Choroid plexus epithelial cell (primary cell): ENCODE results near the gene ABCF3.

Experiments
- DNase-seq: peaks from one replicate; pipeline ENCODE4 v3.0.0-alpha.2; 2010; ENCODE audit warnings: low read depth
- H3K4me3 ChIP-seq: 2 replicates; pipeline ENCODE4 v1.5.1; 2011; ENCODE audit warnings: low read depth, mild to moderate bottlenecking, control low read depth, low read length, moderate library complexity
- TF ChIP-seq, protein P1 (sequence below): conservative IDR thresholded peaks from 2 replicates; pipeline ENCODE4 v1.5.1; 2011; ENCODE audit warnings: low read depth, mild to moderate bottlenecking, control low read depth, inconsistent platforms, low read length, moderate library complexity

ABCF3 gene

DNA sequence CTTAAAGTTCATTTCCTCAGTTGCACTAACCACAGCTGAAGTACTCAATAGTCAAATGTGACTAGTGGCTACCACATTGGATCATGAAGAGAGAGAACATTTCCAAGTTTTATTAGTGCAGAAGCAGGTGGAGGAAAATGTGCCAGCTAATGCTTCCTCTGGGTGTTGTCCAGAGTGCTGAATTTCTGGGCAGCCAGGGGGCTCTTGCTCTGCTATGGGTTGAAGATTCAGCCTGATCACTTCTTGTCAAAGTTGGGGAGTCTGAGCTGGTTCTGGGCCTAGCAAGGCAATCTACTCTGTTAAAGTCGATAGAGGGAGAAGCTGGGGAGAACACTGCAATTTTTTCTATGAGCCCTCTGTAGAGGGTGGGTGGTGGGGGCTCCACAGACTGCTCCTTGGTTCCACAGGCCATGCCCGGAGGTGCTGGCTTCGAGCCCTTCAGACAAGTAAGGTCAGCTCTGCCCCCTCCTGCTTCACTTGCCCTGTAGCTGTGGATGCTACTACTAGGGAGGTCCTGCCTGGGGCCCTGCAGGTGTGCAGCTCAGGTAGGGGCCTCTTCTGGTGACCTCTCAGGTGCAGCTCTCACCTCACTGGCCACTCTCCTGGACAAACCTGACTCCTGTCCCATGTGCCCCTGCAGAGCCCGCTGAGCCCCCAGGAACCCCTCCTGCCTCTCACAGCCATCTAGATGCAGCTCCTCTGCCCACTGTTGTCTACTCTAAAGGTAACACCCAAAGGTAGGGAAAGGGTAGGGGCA lies 54.6 kb downstream of the ABCF3 start:
- DNase-seq: peak; percentile 45
- no peak overlapping the region for H3K4me3 ChIP-seq
- TF ChIP-seq, protein P1, sequence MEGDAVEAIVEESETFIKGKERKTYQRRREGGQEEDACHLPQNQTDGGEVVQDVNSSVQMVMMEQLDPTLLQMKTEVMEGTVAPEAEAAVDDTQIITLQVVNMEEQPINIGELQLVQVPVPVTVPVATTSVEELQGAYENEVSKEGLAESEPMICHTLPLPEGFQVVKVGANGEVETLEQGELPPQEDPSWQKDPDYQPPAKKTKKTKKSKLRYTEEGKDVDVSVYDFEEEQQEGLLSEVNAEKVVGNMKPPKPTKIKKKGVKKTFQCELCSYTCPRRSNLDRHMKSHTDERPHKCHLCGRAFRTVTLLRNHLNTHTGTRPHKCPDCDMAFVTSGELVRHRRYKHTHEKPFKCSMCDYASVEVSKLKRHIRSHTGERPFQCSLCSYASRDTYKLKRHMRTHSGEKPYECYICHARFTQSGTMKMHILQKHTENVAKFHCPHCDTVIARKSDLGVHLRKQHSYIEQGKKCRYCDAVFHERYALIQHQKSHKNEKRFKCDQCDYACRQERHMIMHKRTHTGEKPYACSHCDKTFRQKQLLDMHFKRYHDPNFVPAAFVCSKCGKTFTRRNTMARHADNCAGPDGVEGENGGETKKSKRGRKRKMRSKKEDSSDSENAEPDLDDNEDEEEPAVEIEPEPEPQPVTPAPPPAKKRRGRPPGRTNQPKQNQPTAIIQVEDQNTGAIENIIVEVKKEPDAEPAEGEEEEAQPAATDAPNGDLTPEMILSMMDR: peak; percentile 27

- DNase-seq: no peak
- no peak overlapping the region for H3K4me3 ChIP-seq
- TF ChIP-seq, protein P1: no peak
These were observed 55.1 kb downstream of the ABCF3 start for GRCh38 chr3:184241141-184241446.

- TF ChIP-seq, protein P1: peak; percentile 60
- H3K4me3 ChIP-seq: no peak overlapping the region
- DNase-seq: peak; percentile 56
These were observed 55.7 kb downstream of the ABCF3 start for GRCh38 chr3:184241447-184242296.

DNA sequence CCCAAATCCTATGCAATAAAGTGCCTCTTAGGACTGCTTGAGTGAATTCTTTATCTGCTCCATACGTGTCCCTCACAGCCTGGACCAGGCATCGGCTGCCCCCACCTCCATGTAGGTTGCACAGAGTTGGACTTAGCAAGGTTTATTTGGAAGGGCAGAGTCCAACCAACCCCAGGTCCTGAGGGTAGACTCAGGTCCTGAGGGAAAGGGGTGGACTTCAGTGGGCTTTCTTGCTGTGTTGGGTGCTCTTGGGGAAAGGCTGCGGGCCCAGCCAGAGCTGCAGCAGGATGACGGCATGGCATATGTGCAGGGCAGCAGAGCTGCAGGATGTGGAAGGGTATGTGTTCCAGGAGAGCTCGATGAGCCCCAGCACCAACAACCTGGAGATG lies 56.3 kb downstream of the ABCF3 start:
- DNase-seq: no peak
- no peak overlapping the region for H3K4me3 ChIP-seq
- TF ChIP-seq, protein P1: no peak
